ENCODE data around the gene CACNA2D2. TPM values are rescaled to one million over a fixed set of nuclear protein-coding genes. Genes with fewer than 3 reads are reported as not detected.

Gene CACNA2D2
- polyA plus RNA-seq, 1 of the 3 experiments (the other 2 are of a cell fraction) = 1.1 TPM

GRCh38 chr3:50365080-50365841, 138.2 kb downstream of the CACNA2D2 start:
- H3K4me2 ChIP-seq = no peak overlapping the region
- ChIA-PET POLR2A (no interaction called here), CTCF (interaction anchor here (0.8 kb wide), 1 partner anchor 185 kb away, joined by 5 read pairs; no protein-coding TSS in a partner anchor)
- H3K4me1 ChIP-seq (ENCODE audit: control insufficient read depth in 1 of 2, insufficient read depth in 2 of 2, low read depth in 1 of 2, low read length in 1 of 2) = peaks cover 0 to 35% of the 10 kb centered on the region in 2 experiments; a peak in 1 of 4 replicates
- peak overlapping the region in 1 of 2 experiments; percentile 36; a peak in 1 of 4 replicates for H3K27ac ChIP-seq (ENCODE audit: low read depth in 2 of 2, low read length in 1 of 2)
- WGBS (ENCODE audit: low lambda C conversion rate) = 72% methylated on average over 22 of the region's 53 CpGs
- no peak for TF ChIP-seq NFIC (IDR thresholded peaks at IDR 0.05; ENCODE audit: borderline replicate concordance)
- TF ChIP-seq, protein P1, sequence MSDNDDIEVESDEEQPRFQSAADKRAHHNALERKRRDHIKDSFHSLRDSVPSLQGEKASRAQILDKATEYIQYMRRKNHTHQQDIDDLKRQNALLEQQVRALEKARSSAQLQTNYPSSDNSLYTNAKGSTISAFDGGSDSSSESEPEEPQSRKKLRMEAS (IDR thresholded peaks at IDR 0.05; ENCODE audit: low read depth) = no peak
- no peak for TF ChIP-seq SMC3 (IDR thresholded peaks at IDR 0.05; ENCODE audit: low read depth, low read length)
- no peak for TF ChIP-seq FOXM1 (IDR thresholded peaks at IDR 0.05; ENCODE audit: low read depth)
- TF ChIP-seq ELF1 (IDR thresholded peaks at IDR 0.05) = no peak
- no peak for TF ChIP-seq MEF2A (IDR thresholded peaks at IDR 0.05; ENCODE audit: borderline replicate concordance, low read depth)
- TF ChIP-seq PBX3 (IDR thresholded peaks at IDR 0.05) = no peak
- no peak for TF ChIP-seq YY1 (IDR thresholded peaks at IDR 0.05; ENCODE audit: low read depth)
- no peak for TF ChIP-seq EZH2phosphoT487 (IDR thresholded peaks at IDR 0.05; ENCODE audit: borderline replicate concordance, low read depth)
- no peak for TF ChIP-seq TCF12 (IDR thresholded peaks at IDR 0.05)
- TF ChIP-seq RAD21 (IDR thresholded peaks at IDR 0.05; ENCODE audit: low read length) = no peak
- TF ChIP-seq TEAD4 (IDR thresholded peaks at IDR 0.05; ENCODE audit: borderline replicate concordance, insufficient read depth) = no peak
- no peak for TF ChIP-seq USF2 (IDR thresholded peaks at IDR 0.05; ENCODE audit: borderline replicate concordance, low read depth, low read length)
- TF ChIP-seq POLR2AphosphoS5 (IDR thresholded peaks at IDR 0.05; ENCODE audit: low read depth, low read length) = no peak
- TF ChIP-seq TAF1 (IDR thresholded peaks at IDR 0.05; ENCODE audit: borderline replicate concordance, low read depth, low read length) = no peak
- TF ChIP-seq CHD2 (IDR thresholded peaks at IDR 0.05; ENCODE audit: low read length, partially characterized antibody) = no peak
- TF ChIP-seq, protein P2, sequence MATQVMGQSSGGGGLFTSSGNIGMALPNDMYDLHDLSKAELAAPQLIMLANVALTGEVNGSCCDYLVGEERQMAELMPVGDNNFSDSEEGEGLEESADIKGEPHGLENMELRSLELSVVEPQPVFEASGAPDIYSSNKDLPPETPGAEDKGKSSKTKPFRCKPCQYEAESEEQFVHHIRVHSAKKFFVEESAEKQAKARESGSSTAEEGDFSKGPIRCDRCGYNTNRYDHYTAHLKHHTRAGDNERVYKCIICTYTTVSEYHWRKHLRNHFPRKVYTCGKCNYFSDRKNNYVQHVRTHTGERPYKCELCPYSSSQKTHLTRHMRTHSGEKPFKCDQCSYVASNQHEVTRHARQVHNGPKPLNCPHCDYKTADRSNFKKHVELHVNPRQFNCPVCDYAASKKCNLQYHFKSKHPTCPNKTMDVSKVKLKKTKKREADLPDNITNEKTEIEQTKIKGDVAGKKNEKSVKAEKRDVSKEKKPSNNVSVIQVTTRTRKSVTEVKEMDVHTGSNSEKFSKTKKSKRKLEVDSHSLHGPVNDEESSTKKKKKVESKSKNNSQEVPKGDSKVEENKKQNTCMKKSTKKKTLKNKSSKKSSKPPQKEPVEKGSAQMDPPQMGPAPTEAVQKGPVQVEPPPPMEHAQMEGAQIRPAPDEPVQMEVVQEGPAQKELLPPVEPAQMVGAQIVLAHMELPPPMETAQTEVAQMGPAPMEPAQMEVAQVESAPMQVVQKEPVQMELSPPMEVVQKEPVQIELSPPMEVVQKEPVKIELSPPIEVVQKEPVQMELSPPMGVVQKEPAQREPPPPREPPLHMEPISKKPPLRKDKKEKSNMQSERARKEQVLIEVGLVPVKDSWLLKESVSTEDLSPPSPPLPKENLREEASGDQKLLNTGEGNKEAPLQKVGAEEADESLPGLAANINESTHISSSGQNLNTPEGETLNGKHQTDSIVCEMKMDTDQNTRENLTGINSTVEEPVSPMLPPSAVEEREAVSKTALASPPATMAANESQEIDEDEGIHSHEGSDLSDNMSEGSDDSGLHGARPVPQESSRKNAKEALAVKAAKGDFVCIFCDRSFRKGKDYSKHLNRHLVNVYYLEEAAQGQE (IDR thresholded peaks at IDR 0.05; ENCODE audit: low read depth, low read length) = no peak
- TF ChIP-seq EP300 (IDR thresholded peaks at IDR 0.05; ENCODE audit: borderline replicate concordance in 1 of 2, low read depth in 1 of 2, low read length in 1 of 2) = no peak
- no peaks in the 10 kb centered on the region for H3F3A ChIP-seq (replicated peaks; ENCODE audit: insufficient read depth)
- peak; percentile 90 for DNase-seq
- no peaks in the 10 kb centered on the region for H3K9me3 ChIP-seq
- no peak overlapping the region for H2AFZ ChIP-seq (ENCODE audit: low read depth)
- no peak overlapping the region for H3K4me3 ChIP-seq (ENCODE audit: low read depth in 2 of 2, low read length in 1 of 2)
- no peaks in the 10 kb centered on the region for H3K79me2 ChIP-seq (ENCODE audit: insufficient read depth)
- no peak overlapping the region for H3K9ac ChIP-seq
- no peaks in the 10 kb centered on the region for H3K27me3 ChIP-seq (ENCODE audit: insufficient read depth)
- no peaks in the 10 kb centered on the region for H3K9me2 ChIP-seq
- no peaks in the 10 kb centered on the region for H3K36me3 ChIP-seq (replicated peaks in 1 of 2; ENCODE audit: control insufficient read depth in 1 of 2, insufficient read depth in 2 of 2, low read length in 1 of 2)
- H4K20me1 ChIP-seq (ENCODE audit: insufficient read depth) = no peaks in the 10 kb centered on the region

All from SK-N-SH (cell line).